ENCODE data around the gene C1QTNF1. TPM values are rescaled to one million over a fixed set of nuclear protein-coding genes. Genes with fewer than 3 reads are reported as not detected.

Gene C1QTNF1
- total RNA-seq, 1 donor from 2014 or later = 15.8 TPM

- DNase-seq = no peak
Measured at GRCh38 chr17:79042421-79043190, 18.6 kb downstream of the C1QTNF1 start.

- no peak for DNase-seq
Measured at GRCh38 chr17:79043191-79043930, 19.4 kb downstream of the C1QTNF1 start.

- no peak for DNase-seq
Measured at GRCh38 chr17:79043931-79044320, 20.0 kb downstream of the C1QTNF1 start.

GRCh38 chr17:79044462-79044861 lies 20.5 kb downstream of the C1QTNF1 start:
- no peak for DNase-seq

- no peak for DNase-seq
Measured at GRCh38 chr17:79045001-79045729, 21.2 kb downstream of the C1QTNF1 start.

- DNase-seq = peak; percentile 56
Measured at GRCh38 chr17:79045842-79046196, 21.9 kb downstream of the C1QTNF1 start.

GRCh38 chr17:79046197-79046915 lies 22.4 kb downstream of the C1QTNF1 start:
- DNase-seq = no peak

GRCh38 chr17:79046916-79047280 lies 22.9 kb downstream of the C1QTNF1 start:
- DNase-seq = peak; percentile 47

GRCh38 chr17:79047291-79047920 lies 23.4 kb downstream of the C1QTNF1 start:
- no peak for DNase-seq

- DNase-seq = no peak
Measured at GRCh38 chr17:79047923-79048825, 24.2 kb downstream of the C1QTNF1 start.

GRCh38 chr17:79048826-79049755 lies 25.1 kb downstream of the C1QTNF1 start:
- DNase-seq = no peak

GRCh38 chr17:79049821-79050220 lies 25.9 kb downstream of the C1QTNF1 start:
- no peak for DNase-seq

- DNase-seq = no peak
Measured at GRCh38 chr17:79050551-79050950, 26.6 kb downstream of the C1QTNF1 start.

GRCh38 chr17:79051306-79051705 lies 27.3 kb downstream of the C1QTNF1 start:
- no peak for DNase-seq

- no peak for DNase-seq
Measured at GRCh38 chr17:79052131-79052530, 28.2 kb downstream of the C1QTNF1 start.

- no peak for DNase-seq
Measured at GRCh38 chr17:79053251-79053925, 29.4 kb downstream of the C1QTNF1 start.

- no peak for DNase-seq
Measured at GRCh38 chr17:79054200-79054960, 30.4 kb downstream of the C1QTNF1 start.

GRCh38 chr17:79055197-79055596 lies 31.2 kb downstream of the C1QTNF1 start:
- DNase-seq = no peak
